Left lobe of liver (tissue), 2 donors: ENCODE data around the gene MGLL. TPM values are rescaled to one million over a fixed set of nuclear protein-coding genes. Genes with fewer than 3 reads are reported as not detected.

ENCODE experiments used
- ATAC-seq: fragments of 200-7000 bp; cut with Tn5 transposase; one replicate; pipeline ENCODE4 v1.9.1; 2020; ENCODE audit warnings: mild to moderate bottlenecking, moderate library complexity
- DNase-seq: peaks from one replicate; pipeline ENCODE4 v3.0.0-alpha.2; 2020; ENCODE audit warnings: low spot score
- total RNA-seq: library from RNA; stranded (reverse); gene quantifications from one replicate; pipeline ENCODE4 v1.2.1, GENCODE V29; 2021
- donor health status: DM: no; HTN: no; CAD: no; lungs with moderate emphysema.
- donor health status: DM: no; HTN: yes; CAD: no.

MGLL gene
- total RNA-seq, 1 donor from 2014 or later = 139 TPM

- ATAC-seq (peak; percentile 93), DNase-seq (peak; percentile 83)
These were observed 175.7 kb downstream of the MGLL start for GRCh38 chr3:127646501-127647046.

- peak; percentile 70 for ATAC-seq
- DNase-seq = peak; percentile 36
These were observed 176.8 kb downstream of the MGLL start for GRCh38 chr3:127645371-127646015.

- no peak for ATAC-seq
These were observed 177.5 kb downstream of the MGLL start for GRCh38 chr3:127644641-127645370.

GRCh38 chr3:127640042-127640355 is 182.3 kb downstream of the MGLL start:
- DNase-seq (no peak), ATAC-seq (no peak)

More at GRCh38 chr3:127644641-127645370, 177.5 kb downstream of the MGLL start:
- peak; percentile 24 for DNase-seq

- DNase-seq (no peak), ATAC-seq (no peak)
These were observed 182.9 kb downstream of the MGLL start for GRCh38 chr3:127639173-127640041.

Other genes with a start within 250 kb of the MGLL start
- gene TPRA1, start 231.8 kb downstream of the MGLL start, total RNA-seq = 25.1 TPM
- gene MCM2, start 224.1 kb downstream of the MGLL start, total RNA-seq = 1.4 TPM
- 1.5 TPM for gene PODXL2, start 193.3 kb downstream of the MGLL start, total RNA-seq
- 16.3 TPM for gene ABTB1, start 149.6 kb downstream of the MGLL start, total RNA-seq
- gene KBTBD12, start 92.7 kb upstream of the MGLL start, total RNA-seq = 0.05 TPM
- 152 TPM for gene SEC61A1, start 229.9 kb upstream of the MGLL start, total RNA-seq